Ramos (cell line): ENCODE results near the gene ZBTB24.

Source experiments
- in situ Hi-C: fragments of 300-500 bp; cut with MboI; formaldehyde crosslinking; loops from one replicate; pipeline ENCODE4 v1.14.3; 2022; ENCODE audit warnings: low sequenced_read_pairs; ENCODE audit not compliant: unreplicated experiment

Gene ZBTB24

GRCh38 chr6:109453594-109454495 lies 29.2 kb downstream of the ZBTB24 start:
- in situ Hi-C loops = no loop called here

GRCh38 chr6:109453156-109453555 lies 29.9 kb downstream of the ZBTB24 start:
- in situ Hi-C loops = no loop called here

GRCh38 chr6:109452181-109452580 lies 30.8 kb downstream of the ZBTB24 start:
- in situ Hi-C loops = no loop called here

GRCh38 chr6:109451376-109451775 lies 31.6 kb downstream of the ZBTB24 start:
- in situ Hi-C loops = no loop called here

- in situ Hi-C loops = no loop called here
Observed at GRCh38 chr6:109450801-109451200, 32.2 kb downstream of the ZBTB24 start.

GRCh38 chr6:109449795-109450673 lies 33.0 kb downstream of the ZBTB24 start:
- in situ Hi-C loops = no loop called here

GRCh38 chr6:109449064-109449794 lies 33.8 kb downstream of the ZBTB24 start:
- in situ Hi-C loops = no loop called here

- in situ Hi-C loops = no loop called here
Observed at GRCh38 chr6:109448615-109449014, 34.4 kb downstream of the ZBTB24 start.

GRCh38 chr6:109447878-109448555 lies 35.0 kb downstream of the ZBTB24 start:
- in situ Hi-C loops = no loop called here

- in situ Hi-C loops = no loop called here
Observed at GRCh38 chr6:109447087-109447486, 35.9 kb downstream of the ZBTB24 start.

GRCh38 chr6:109446541-109446940 lies 36.5 kb downstream of the ZBTB24 start:
- in situ Hi-C loops = no loop called here

GRCh38 chr6:109446072-109446471 lies 36.9 kb downstream of the ZBTB24 start:
- in situ Hi-C loops = no loop called here

- in situ Hi-C loops = no loop called here
Observed at GRCh38 chr6:109445382-109445781, 37.6 kb downstream of the ZBTB24 start.

GRCh38 chr6:109443425-109443950 lies 39.5 kb downstream of the ZBTB24 start:
- in situ Hi-C loops = no loop called here

GRCh38 chr6:109442393-109442924 lies 40.6 kb downstream of the ZBTB24 start:
- in situ Hi-C loops = no loop called here

- in situ Hi-C loops = no loop called here
Observed at GRCh38 chr6:109441069-109441816, 41.8 kb downstream of the ZBTB24 start.

- in situ Hi-C loops = no loop called here
Observed at GRCh38 chr6:109440331-109441068, 42.5 kb downstream of the ZBTB24 start, which contains the start of the genes PPIL6 and SMPD2. Gene PPIL6, minus strand, starts transcription at chr6:109440628. Its CDS starts 38 bp downstream, at chr6:109440590. Gene SMPD2, plus strand, starts transcription at chr6:109440724. Its CDS starts 398 bp downstream, at chr6:109441122.

GRCh38 chr6:109436041-109436440 lies 47.0 kb downstream of the ZBTB24 start:
- in situ Hi-C loops = no loop called here
